ENCODE results near the gene ISCA2. TPM values are rescaled to one million over a fixed set of nuclear protein-coding genes. Genes with fewer than 3 reads are reported as not detected.

Gene ISCA2
- total and polyA plus RNA-seq, 2 donors (not counting 3 experiments of a cell fraction or from before 2014, with no cell fraction given), result 22.6 to 25.7 TPM

DNA sequence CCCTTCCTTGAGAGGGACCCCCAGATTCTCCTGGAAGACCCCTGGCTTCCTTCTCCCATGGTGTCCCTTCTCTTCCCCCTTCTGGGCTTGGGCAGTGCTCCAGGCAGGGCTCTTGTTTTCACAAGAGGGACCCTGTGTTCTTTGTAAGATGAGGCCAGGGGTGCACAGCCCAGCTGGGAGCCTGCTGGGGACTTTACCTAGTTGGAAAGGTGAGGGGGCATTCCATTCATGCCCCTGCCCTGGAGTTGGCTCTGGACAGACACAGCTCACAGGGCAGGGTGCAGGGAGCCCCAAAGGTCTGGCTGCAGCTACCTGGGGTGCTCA, 31.2 kb downstream of the ISCA2 start:
- Histone ChIP-seq H2AFZ (ENCODE audit: low read depth, low read length) (no peak overlapping the region), H3K4me3 (replicated peaks in 1 of 3; ENCODE audit: insufficient read depth in 1 of 3, low read depth in 1 of 3, low read length in 3 of 3) (no peak overlapping the region), H3K9me3 (replicated peaks; ENCODE audit: control insufficient read depth, insufficient read depth, low read length) (no peaks in the 10 kb centered on the region), H3K36me3 (ENCODE audit: control insufficient read depth in 2 of 2, extremely low read depth in 1 of 2, insufficient read depth in 2 of 2, low read length in 2 of 2) (peaks cover 14 to 42% of the 10 kb centered on the region in 2 experiments), H3K27ac (ENCODE audit: insufficient read depth, low read depth, low read length) (no peak overlapping the region), H3K4me1 (ENCODE audit: control insufficient read depth, extremely low read depth, insufficient read depth, low read length) (no peaks in the 10 kb centered on the region), H3K9me1 (replicated peaks; ENCODE audit: control insufficient read depth, extremely low read depth, insufficient read depth, low read length) (no peaks in the 10 kb centered on the region), H3K79me2 (ENCODE audit: control insufficient read depth, insufficient read depth, low read length) (no peaks in the 10 kb centered on the region), H4K20me1 (replicated peaks; ENCODE audit: control insufficient read depth, extremely low read depth, insufficient read depth, low read length) (no peaks in the 10 kb centered on the region), H3K4me2 (ENCODE audit: insufficient read depth, low read length) (no peak overlapping the region), H3K9ac (replicated peaks; ENCODE audit: extremely low read depth, insufficient read depth, low read length) (no peak overlapping the region), H3K27me3 (ENCODE audit: control insufficient read depth in 2 of 2, insufficient read depth in 2 of 2, low read length in 2 of 2) (no peaks in the 10 kb centered on the region)
- DNase-seq (ENCODE audit: low read depth, low spot score) (no peak), FAIRE-seq (no peak)
- intact Hi-C loops (cut with micrococcal nuclease) (no loop called here), dilution Hi-C loops (cut with MboI; ENCODE audit: extremely low pct_ligation_motif_present, low sequenced_read_pairs) (no loop called here)
- ChIA-PET POLR2A (interaction anchor here (0.6 kb wide), 1 partner anchor 206 kb away, joined by 3 read pairs; no protein-coding TSS in a partner anchor), CTCF (no interaction called here)
- BruUV-seq (replicated peaks), result no TSS peak
- TF ChIP-seq POLR2A (IDR thresholded peaks at IDR 0.05; ENCODE audit: low read depth, low read length) (no peak), JUN (IDR thresholded peaks at IDR 0.05; ENCODE audit: borderline replicate concordance, insufficient read depth, insufficient read length, low read depth) (no peak), MYC (IDR thresholded peaks at IDR 0.05; ENCODE audit: low read depth, low read length) (no peak), EZH2 (IDR thresholded peaks at IDR 0.05; ENCODE audit: borderline replicate concordance, low read depth, low read length, severe bottlenecking) (no peak), GATA2 (IDR thresholded peaks at IDR 0.05; ENCODE audit: insufficient read depth, insufficient read length, low read depth, low read length) (no peak)
- TF ChIP-seq, protein P1, sequence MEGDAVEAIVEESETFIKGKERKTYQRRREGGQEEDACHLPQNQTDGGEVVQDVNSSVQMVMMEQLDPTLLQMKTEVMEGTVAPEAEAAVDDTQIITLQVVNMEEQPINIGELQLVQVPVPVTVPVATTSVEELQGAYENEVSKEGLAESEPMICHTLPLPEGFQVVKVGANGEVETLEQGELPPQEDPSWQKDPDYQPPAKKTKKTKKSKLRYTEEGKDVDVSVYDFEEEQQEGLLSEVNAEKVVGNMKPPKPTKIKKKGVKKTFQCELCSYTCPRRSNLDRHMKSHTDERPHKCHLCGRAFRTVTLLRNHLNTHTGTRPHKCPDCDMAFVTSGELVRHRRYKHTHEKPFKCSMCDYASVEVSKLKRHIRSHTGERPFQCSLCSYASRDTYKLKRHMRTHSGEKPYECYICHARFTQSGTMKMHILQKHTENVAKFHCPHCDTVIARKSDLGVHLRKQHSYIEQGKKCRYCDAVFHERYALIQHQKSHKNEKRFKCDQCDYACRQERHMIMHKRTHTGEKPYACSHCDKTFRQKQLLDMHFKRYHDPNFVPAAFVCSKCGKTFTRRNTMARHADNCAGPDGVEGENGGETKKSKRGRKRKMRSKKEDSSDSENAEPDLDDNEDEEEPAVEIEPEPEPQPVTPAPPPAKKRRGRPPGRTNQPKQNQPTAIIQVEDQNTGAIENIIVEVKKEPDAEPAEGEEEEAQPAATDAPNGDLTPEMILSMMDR (IDR thresholded peaks at IDR 0.05; ENCODE audit: extremely low read depth in 1 of 2, insufficient read depth in 1 of 2, low read depth in 1 of 2, low read length in 2 of 2), result no peak
- TF ChIP-seq, protein P2, sequence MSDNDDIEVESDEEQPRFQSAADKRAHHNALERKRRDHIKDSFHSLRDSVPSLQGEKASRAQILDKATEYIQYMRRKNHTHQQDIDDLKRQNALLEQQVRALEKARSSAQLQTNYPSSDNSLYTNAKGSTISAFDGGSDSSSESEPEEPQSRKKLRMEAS (IDR thresholded peaks at IDR 0.05; ENCODE audit: insufficient read depth, insufficient read length), result no peak
